HG03159 (cell line): Measurements from ENCODE around the gene ABHD16A.
"Not testable (repeated sequence)": the region's sequence is repeated elsewhere in the genome, so short reads cannot be mapped to it uniquely, and the experiment has no call there.

Experiments
- ATAC-seq: cut with Tn5 transposase; IDR thresholded peaks from one replicate; pipeline ENCODE4 v1.9.1; 2021; ENCODE audit warnings: mild to moderate bottlenecking, moderate library complexity; ENCODE audit not compliant: unreplicated experiment

Gene ABHD16A

GRCh38 chr6:31715022-31715958 is 12.2 kb upstream of the ABHD16A start, which contains the start of gene LY6G6D:
LY6G6D (plus strand) TSS chr6:31715348; CDS start chr6:31715356, 8 bp downstream.
- no peak for ATAC-seq

- no peak for ATAC-seq
Measured at GRCh38 chr6:31713991-31714684, 11.0 kb upstream of the ABHD16A start.

- ATAC-seq: no peak
Measured at GRCh38 chr6:31713465-31713864, 10.3 kb upstream of the ABHD16A start.

- no peak for ATAC-seq
Measured at GRCh38 chr6:31712296-31712695, 9.2 kb upstream of the ABHD16A start.

- ATAC-seq: no peak
Measured at GRCh38 chr6:31711233-31711632, 8.1 kb upstream of the ABHD16A start.

- ATAC-seq: no peak
Measured at GRCh38 chr6:31710523-31711219, 7.5 kb upstream of the ABHD16A start.

GRCh38 chr6:31709157-31709556 is 6.0 kb upstream of the ABHD16A start:
- ATAC-seq: not testable (repeated sequence)

- ATAC-seq: no peak
Measured at GRCh38 chr6:31708224-31708623, 5.1 kb upstream of the ABHD16A start.

GRCh38 chr6:31707701-31708100 is 4.6 kb upstream of the ABHD16A start:
- no peak for ATAC-seq

- no peak for ATAC-seq
Measured at GRCh38 chr6:31706599-31706998, 3.5 kb upstream of the ABHD16A start, which contains the start of gene LY6G6F. LY6G6F (plus strand) TSS chr6:31706866; CDS start chr6:31706907, 41 bp downstream.

GRCh38 chr6:31705931-31706330 is 2.8 kb upstream of the ABHD16A start:
- ATAC-seq: no peak

- no peak for ATAC-seq
Measured at GRCh38 chr6:31702405-31702818, 712 bp downstream of the ABHD16A start.

GRCh38 chr6:31701666-31702404 is 1.3 kb downstream of the ABHD16A start:
- ATAC-seq: no peak

- no peak for ATAC-seq
Measured at GRCh38 chr6:31700740-31701401, 2.3 kb downstream of the ABHD16A start.

- no peak for ATAC-seq
Measured at GRCh38 chr6:31697555-31697954, 5.6 kb downstream of the ABHD16A start.

GRCh38 chr6:31693535-31693934 is 9.6 kb downstream of the ABHD16A start:
- no peak for ATAC-seq

GRCh38 chr6:31692886-31693285 is 10.2 kb downstream of the ABHD16A start:
- no peak for ATAC-seq

- ATAC-seq: no peak
Measured at GRCh38 chr6:31692353-31692752, 10.8 kb downstream of the ABHD16A start.

- no peak for ATAC-seq
Measured at GRCh38 chr6:31691564-31692108, 11.5 kb downstream of the ABHD16A start.

GRCh38 chr6:31691078-31691463 is 12.1 kb downstream of the ABHD16A start:
- no peak for ATAC-seq
